Tibial nerve (tissue), 4 donors: Measurements from ENCODE around the gene OPCML. TPM values are rescaled to one million over a fixed set of nuclear protein-coding genes. Genes with fewer than 3 reads are reported as not detected.

ENCODE experiments used
- DNase-seq, 2 donors: peaks; one replicate each; pipeline ENCODE4 v3.0.0-alpha.2; 2019; ENCODE audit warnings: low spot score in 2 of 2
- H3K27ac ChIP-seq, 4 donors: fragments of 200-600 bp; sonication (generic) in 3 of 4; one replicate each; pipeline ENCODE4 v1.5.1; 2017 to 2019; ENCODE audit warnings: mild to moderate bottlenecking in 1 of 4
- H3K27me3 ChIP-seq, 2 donors: fragments of 200-600 bp; sonication (generic) in 1 of 2; one replicate each; pipeline versions ENCODE4 v1.5.1 to v1.6.0; 2017 to 2019
- H3K36me3 ChIP-seq, 3 donors: fragments of 200-600 bp; sonication (generic); one replicate each; pipeline ENCODE4 v1.5.1; 2018 to 2019
- H3K4me1 ChIP-seq, 4 donors: fragments of 200-600 bp; sonication (generic) in 3 of 4; one replicate each; pipeline ENCODE4 v1.5.1; 2017 to 2019
- H3K4me3 ChIP-seq, 4 donors: fragments of 200-600 bp; sonication (generic) in 3 of 4; one replicate each; pipeline ENCODE4 v1.5.1; 2017 to 2019; ENCODE audit warnings: mild to moderate bottlenecking in 1 of 4, moderate library complexity in 1 of 4
- H3K9me3 ChIP-seq, 4 donors: fragments of 200-600 bp; sonication (generic) in 3 of 4; one replicate each; pipeline ENCODE4 v1.5.1; 2017 to 2019
- EP300 ChIP-seq, 2 donors: sonication (generic); formaldehyde crosslinking; IDR thresholded peaks; one replicate each; pipeline ENCODE4 v1.6.1; 2017; ENCODE audit warnings: antibody characterized with exemption in 2 of 2, mild to moderate bottlenecking in 1 of 2
- POLR2A ChIP-seq, 2 donors: fragments of 450-650 bp; IDR thresholded peaks; one replicate each; pipeline ENCODE4 v1.6.1; 2017; ENCODE audit warnings: antibody characterized with exemption in 2 of 2, mild to moderate bottlenecking in 2 of 2, moderate library complexity in 2 of 2
- WGBS, 2 donors: methylation state at CpG; one replicate each; pipeline ENCODE4 v1.1.5; 2018; 5-methylcytosine and 5-hydroxymethylcytosine counted together
- total RNA-seq, 4 donors: library from RNA; depleted of rRNA; stranded (reverse); fragments of >200 nt; gene quantifications; one replicate each; pipeline ENCODE4 v1.1.0, GENCODE V29; 2016
- TF ChIP-seq, protein P1 (sequence below), 5 experiments: fragments of 200-600 bp in 3 of 5; fragments of 450-650 bp in 2 of 5; sonication (generic) in 3 of 5; IDR thresholded peaks; one replicate each; pipeline ENCODE4 v1.5.1; 2016 to 2019; ENCODE audit warnings: antibody characterized with exemption in 5 of 5, mild to moderate bottlenecking in 3 of 5, moderate library complexity in 2 of 5

The OPCML gene
- total RNA-seq, 4 donors from 2014 or later: 1.0 to 10.8 (median 1.9) TPM

- Histone ChIP-seq H3K9me3 (no peaks in the 10 kb centered on the region), H3K27ac (no peak overlapping the region), H3K4me1 (peaks cover 0 to 4% (median 2%) of the 10 kb centered on the region in 4 donors), H3K4me3 (no peak overlapping the region), H3K27me3 (no peaks in the 10 kb centered on the region), H3K36me3 (no peaks in the 10 kb centered on the region)
- no peak for DNase-seq
- TF ChIP-seq, protein P1, sequence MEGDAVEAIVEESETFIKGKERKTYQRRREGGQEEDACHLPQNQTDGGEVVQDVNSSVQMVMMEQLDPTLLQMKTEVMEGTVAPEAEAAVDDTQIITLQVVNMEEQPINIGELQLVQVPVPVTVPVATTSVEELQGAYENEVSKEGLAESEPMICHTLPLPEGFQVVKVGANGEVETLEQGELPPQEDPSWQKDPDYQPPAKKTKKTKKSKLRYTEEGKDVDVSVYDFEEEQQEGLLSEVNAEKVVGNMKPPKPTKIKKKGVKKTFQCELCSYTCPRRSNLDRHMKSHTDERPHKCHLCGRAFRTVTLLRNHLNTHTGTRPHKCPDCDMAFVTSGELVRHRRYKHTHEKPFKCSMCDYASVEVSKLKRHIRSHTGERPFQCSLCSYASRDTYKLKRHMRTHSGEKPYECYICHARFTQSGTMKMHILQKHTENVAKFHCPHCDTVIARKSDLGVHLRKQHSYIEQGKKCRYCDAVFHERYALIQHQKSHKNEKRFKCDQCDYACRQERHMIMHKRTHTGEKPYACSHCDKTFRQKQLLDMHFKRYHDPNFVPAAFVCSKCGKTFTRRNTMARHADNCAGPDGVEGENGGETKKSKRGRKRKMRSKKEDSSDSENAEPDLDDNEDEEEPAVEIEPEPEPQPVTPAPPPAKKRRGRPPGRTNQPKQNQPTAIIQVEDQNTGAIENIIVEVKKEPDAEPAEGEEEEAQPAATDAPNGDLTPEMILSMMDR (IDR thresholded peaks at IDR 0.05): no peak
- TF ChIP-seq EP300 (IDR thresholded peaks at IDR 0.05): no peak
- TF ChIP-seq POLR2A (IDR thresholded peaks at IDR 0.05): no peak
- 61 to 76% methylated on average over 7 of the region's 7 CpGs for WGBS, 2 donors
Measured at GRCh38 chr11:132913886-132914285, 618.4 kb downstream of the OPCML start.

GRCh38 chr11:132913295-132913694 lies 619.0 kb downstream of the OPCML start:
- WGBS, 2 donors: 54 to 66% methylated on average over 6 of the region's 6 CpGs
- Histone ChIP-seq H3K27ac (no peak overlapping the region), H3K27me3 (no peaks in the 10 kb centered on the region)

DNA sequence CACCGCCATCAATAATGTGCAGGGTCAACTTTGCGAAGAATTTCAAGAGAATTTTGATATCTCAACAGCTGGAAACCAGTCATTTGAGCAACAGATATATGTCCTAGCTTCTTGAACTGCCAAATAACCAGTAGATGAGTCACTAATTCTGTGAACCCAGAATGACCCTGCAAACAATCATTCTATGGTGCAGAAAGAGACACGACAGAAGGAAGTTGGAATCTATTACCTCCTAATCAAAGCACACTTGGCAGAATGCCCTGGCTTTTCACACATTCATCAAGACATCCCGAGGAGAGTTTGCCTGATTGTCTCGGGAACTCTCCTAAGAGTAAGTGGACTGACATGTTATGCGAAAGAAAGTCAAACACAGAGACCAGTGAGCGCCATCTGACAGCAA lies 621.1 kb downstream of the OPCML start:
- H3K4me3 ChIP-seq: no peak overlapping the region
- 28 to 33% methylated on average over 7 of the region's 7 CpGs for WGBS, 2 donors
- no peak for DNase-seq
- H3K36me3 ChIP-seq: no peaks in the 10 kb centered on the region
- H3K27me3 ChIP-seq: no peaks in the 10 kb centered on the region
- H3K9me3 ChIP-seq: no peaks in the 10 kb centered on the region
- no peak overlapping the region for H3K27ac ChIP-seq
- TF ChIP-seq, protein P1 (IDR thresholded peaks at IDR 0.05): no peak
- TF ChIP-seq POLR2A (IDR thresholded peaks at IDR 0.05) (no peak), EP300 (IDR thresholded peaks at IDR 0.05) (no peak)
- peaks cover 0 to 4% (median 2%) of the 10 kb centered on the region in 4 donors for H3K4me1 ChIP-seq

More at GRCh38 chr11:132913295-132913694, 619.0 kb downstream of the OPCML start:
- no peaks in the 10 kb centered on the region for H3K36me3 ChIP-seq
- TF ChIP-seq, protein P1 (IDR thresholded peaks at IDR 0.05): no peak
- TF ChIP-seq EP300 (IDR thresholded peaks at IDR 0.05) (no peak), POLR2A (IDR thresholded peaks at IDR 0.05) (no peak)
- no peak overlapping the region for H3K4me3 ChIP-seq
- no peak for DNase-seq
- H3K4me1 ChIP-seq: peaks cover 0 to 4% (median 2%) of the 10 kb centered on the region in 4 donors
- H3K9me3 ChIP-seq: no peaks in the 10 kb centered on the region

- WGBS, 2 donors: 64 to 67% methylated on average over 18 of the region's 18 CpGs
- Histone ChIP-seq H3K36me3 (no peaks in the 10 kb centered on the region), H3K27ac (no peak overlapping the region), H3K27me3 (no peaks in the 10 kb centered on the region), H3K4me1 (peaks cover 0 to 4% (median 2%) of the 10 kb centered on the region in 4 donors), H3K9me3 (no peaks in the 10 kb centered on the region), H3K4me3 (no peak overlapping the region)
- no peak for DNase-seq
- TF ChIP-seq, protein P1 (IDR thresholded peaks at IDR 0.05): no peak
- no peak for TF ChIP-seq EP300 (IDR thresholded peaks at IDR 0.05)
- TF ChIP-seq POLR2A (IDR thresholded peaks at IDR 0.05): no peak
Measured at GRCh38 chr11:132910011-132910760, 622.1 kb downstream of the OPCML start.

GRCh38 chr11:132909021-132909606 lies 623.2 kb downstream of the OPCML start:
- Histone ChIP-seq H3K9me3 (no peaks in the 10 kb centered on the region), H3K4me3 (no peak overlapping the region), H3K27me3 (no peaks in the 10 kb centered on the region), H3K27ac (no peak overlapping the region), H3K36me3 (no peaks in the 10 kb centered on the region), H3K4me1 (peaks cover 0 to 4% (median 2%) of the 10 kb centered on the region in 4 donors)
- no peak for DNase-seq
- 76 to 90% methylated on average over 8 of the region's 8 CpGs for WGBS, 2 donors
- TF ChIP-seq POLR2A (IDR thresholded peaks at IDR 0.05): no peak
- TF ChIP-seq, protein P1 (IDR thresholded peaks at IDR 0.05): no peak
- TF ChIP-seq EP300 (IDR thresholded peaks at IDR 0.05): no peak
